ENCODE results near the gene FBXO15. TPM values are rescaled to one million over a fixed set of nuclear protein-coding genes. Genes with fewer than 3 reads are reported as not detected.

Gene FBXO15
- total RNA-seq, 1 donor from 2014 or later, result not detected

DNA sequence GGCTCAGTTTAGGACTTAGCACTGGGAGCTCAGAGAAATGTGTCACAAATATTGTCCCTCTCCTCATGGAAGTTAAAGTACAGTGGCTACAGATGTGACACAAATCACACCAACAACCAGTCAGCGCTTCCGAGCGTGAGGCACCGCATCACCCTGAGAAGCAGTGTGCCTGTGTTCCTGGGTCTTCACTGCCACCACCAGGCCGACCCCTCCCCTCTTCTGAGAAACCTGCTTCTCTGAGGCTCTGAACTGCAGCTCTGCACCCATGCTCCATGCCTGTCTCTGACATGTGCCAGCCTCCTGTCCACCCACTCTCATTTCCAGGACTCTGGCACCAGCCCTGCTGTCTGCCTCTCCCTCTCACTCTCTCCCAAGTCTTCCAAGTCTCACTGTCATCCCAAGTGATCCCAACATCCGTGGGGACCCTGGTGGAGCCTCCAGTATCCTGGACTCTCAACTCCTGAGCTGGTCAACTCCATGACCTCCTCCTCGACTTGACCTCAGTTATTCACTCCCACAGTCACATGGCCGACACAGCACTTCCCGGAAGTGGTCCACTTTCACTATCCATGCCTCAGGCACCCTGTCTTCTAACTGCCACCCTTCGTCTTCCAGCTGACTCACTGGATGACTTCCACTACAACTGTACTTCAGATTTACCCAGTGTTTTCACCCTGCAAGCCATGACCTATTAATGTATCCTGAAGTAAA is 73.5 kb downstream of the FBXO15 start:
- TF ChIP-seq POLR2A (IDR thresholded peaks at IDR 0.05), result no peak
- no peak for TF ChIP-seq POLR2AphosphoS5 (IDR thresholded peaks at IDR 0.05; ENCODE audit: insufficient read depth in 1 of 2, low read depth in 1 of 2)
- TF ChIP-seq, protein P1, sequence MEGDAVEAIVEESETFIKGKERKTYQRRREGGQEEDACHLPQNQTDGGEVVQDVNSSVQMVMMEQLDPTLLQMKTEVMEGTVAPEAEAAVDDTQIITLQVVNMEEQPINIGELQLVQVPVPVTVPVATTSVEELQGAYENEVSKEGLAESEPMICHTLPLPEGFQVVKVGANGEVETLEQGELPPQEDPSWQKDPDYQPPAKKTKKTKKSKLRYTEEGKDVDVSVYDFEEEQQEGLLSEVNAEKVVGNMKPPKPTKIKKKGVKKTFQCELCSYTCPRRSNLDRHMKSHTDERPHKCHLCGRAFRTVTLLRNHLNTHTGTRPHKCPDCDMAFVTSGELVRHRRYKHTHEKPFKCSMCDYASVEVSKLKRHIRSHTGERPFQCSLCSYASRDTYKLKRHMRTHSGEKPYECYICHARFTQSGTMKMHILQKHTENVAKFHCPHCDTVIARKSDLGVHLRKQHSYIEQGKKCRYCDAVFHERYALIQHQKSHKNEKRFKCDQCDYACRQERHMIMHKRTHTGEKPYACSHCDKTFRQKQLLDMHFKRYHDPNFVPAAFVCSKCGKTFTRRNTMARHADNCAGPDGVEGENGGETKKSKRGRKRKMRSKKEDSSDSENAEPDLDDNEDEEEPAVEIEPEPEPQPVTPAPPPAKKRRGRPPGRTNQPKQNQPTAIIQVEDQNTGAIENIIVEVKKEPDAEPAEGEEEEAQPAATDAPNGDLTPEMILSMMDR (IDR thresholded peaks at IDR 0.05), result no peak
- Histone ChIP-seq H3K27me3 (no peaks in the 10 kb centered on the region), H3K36me3 (no peaks in the 10 kb centered on the region), H3K4me3 (no peak overlapping the region), H3K4me1 (no peaks in the 10 kb centered on the region), H3K27ac (no peak overlapping the region), H3K9me3 (no peaks in the 10 kb centered on the region)
- DNase-seq (ENCODE audit: extremely low spot score in 2 of 2), result no peak
- intact Hi-C loops (cut with DNase I), result no loop called here

DNA sequence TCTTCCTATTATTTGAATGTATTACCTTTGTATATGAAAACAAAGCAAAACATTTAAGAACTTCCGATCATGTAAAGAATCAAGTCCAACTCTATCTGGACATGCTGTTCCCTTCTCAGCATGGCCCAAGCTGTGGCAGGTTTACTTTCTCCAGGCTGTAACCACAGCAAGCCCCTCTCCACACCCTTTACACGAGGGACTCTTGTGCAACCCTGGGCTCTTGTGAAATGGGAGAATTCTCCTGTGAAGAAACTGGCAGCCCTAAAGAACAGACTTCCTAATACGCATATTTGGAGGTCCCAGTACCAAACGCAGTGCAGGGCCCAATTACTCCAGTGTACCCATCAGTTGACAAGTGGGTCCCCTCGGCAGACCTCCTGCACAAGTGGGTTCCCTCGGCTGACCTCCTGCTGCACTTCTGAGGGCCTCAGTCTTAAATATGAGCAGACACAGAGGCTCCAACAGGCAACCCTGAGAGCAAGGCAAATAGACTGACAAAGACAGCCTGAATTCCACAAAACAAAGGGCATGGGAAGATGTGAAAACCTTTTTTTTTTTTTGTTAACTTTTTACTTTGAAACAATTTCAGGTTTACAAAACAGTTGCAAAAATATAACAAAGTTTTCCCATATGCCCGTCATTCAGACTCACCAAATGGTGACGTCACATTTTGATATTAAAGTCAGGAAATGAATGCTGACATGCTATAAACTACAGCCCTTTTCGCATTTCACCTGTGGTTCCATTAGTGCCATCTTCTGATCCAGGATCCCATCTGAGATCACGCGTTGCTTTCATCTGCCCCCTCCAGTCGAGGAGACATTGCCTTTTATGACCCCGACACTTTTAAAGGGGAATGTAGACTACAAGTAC is 78.2 kb downstream of the FBXO15 start:
- no peaks in the 10 kb centered on the region for H3K27me3 ChIP-seq
- H3K27ac ChIP-seq, result no peak overlapping the region
- intact Hi-C loops (cut with DNase I), result no loop called here
- H3K36me3 ChIP-seq, result no peaks in the 10 kb centered on the region
- no peaks in the 10 kb centered on the region for H3K9me3 ChIP-seq
- no peak for DNase-seq (ENCODE audit: extremely low spot score in 2 of 2)
- H3K4me1 ChIP-seq, result no peaks in the 10 kb centered on the region
- H3K4me3 ChIP-seq, result no peak overlapping the region
- TF ChIP-seq, protein P1 (IDR thresholded peaks at IDR 0.05), result no peak
- TF ChIP-seq POLR2A (IDR thresholded peaks at IDR 0.05), result no peak

DNA sequence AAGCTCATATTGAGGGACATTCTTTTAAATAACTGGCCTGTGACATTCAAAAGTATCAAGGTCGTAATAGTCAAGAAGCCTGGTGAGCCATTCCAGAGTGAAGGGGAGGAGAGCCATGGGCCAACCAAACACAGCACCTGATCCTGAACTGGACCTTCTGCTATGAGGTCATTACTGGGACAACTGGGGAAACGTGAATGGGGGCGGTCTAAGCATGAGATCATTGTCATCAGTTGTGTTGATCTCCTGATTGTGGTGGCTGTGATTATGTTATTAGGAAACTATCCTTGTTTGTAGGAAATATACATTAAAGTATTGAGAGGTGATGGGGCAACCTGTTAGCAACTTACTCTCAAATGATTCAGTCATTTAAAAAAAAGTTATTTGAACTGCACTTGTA is 79.3 kb downstream of the FBXO15 start:
- Histone ChIP-seq H3K9me3 (no peaks in the 10 kb centered on the region), H3K27ac (no peak overlapping the region), H3K27me3 (no peaks in the 10 kb centered on the region), H3K4me3 (no peak overlapping the region), H3K4me1 (no peaks in the 10 kb centered on the region), H3K36me3 (no peaks in the 10 kb centered on the region)
- DNase-seq (ENCODE audit: extremely low spot score in 2 of 2), result no peak
- intact Hi-C loops (cut with DNase I), result no loop called here
- TF ChIP-seq POLR2A (IDR thresholded peaks at IDR 0.05) (no peak), POLR2AphosphoS5 (IDR thresholded peaks at IDR 0.05; ENCODE audit: insufficient read depth in 1 of 2, low read depth in 1 of 2) (no peak)
- TF ChIP-seq, protein P1 (IDR thresholded peaks at IDR 0.05), result no peak

DNA sequence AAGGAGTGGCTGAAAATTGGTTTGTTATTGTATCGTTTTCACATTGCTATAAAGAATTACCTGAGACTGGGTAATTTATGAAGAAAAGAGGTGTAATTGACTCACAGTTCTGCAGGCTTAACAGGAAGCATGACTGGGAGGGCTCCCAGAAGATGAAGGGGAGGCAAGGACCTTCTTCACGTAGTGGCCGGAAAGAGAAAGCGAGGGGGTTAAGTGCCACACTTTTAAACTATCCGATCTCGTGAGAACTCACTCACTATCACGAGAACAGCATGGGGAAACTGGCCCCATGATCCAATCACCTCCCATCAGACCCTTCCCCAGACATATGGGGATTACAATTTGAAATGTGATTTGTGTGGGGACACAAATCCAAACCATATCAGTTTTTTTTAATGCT is 81.6 kb downstream of the FBXO15 start:
- Histone ChIP-seq H3K36me3 (no peaks in the 10 kb centered on the region), H3K27ac (no peak overlapping the region), H3K9me3 (no peaks in the 10 kb centered on the region), H3K4me3 (no peak overlapping the region), H3K4me1 (no peaks in the 10 kb centered on the region), H3K27me3 (no peaks in the 10 kb centered on the region)
- no peak for DNase-seq (ENCODE audit: extremely low spot score in 2 of 2)
- intact Hi-C loops (cut with DNase I), result no loop called here
- TF ChIP-seq POLR2A (IDR thresholded peaks at IDR 0.05) (no peak), POLR2AphosphoS5 (IDR thresholded peaks at IDR 0.05; ENCODE audit: insufficient read depth in 1 of 2, low read depth in 1 of 2) (no peak)
- TF ChIP-seq, protein P1 (IDR thresholded peaks at IDR 0.05), result no peak

DNA sequence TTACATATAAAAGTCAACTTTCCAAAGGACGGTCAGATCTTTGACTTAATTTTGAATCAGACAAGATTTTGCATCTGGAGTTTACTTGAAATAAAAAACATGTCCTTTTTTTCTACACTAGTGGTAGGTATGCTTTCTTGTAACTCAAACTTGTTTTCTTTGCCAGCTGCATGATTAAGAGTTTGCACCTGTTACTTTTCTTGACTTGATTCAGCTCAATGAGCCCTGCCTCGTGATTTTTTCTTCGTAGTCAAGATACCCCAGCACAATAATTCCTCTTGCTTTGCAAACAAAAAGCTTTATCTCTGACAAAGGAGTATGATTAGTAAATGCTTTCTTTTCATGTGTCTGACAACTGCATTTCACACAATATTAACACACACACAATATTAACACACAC is 82.3 kb downstream of the FBXO15 start:
- Histone ChIP-seq H3K27ac (no peak overlapping the region), H3K9me3 (no peaks in the 10 kb centered on the region), H3K4me3 (no peak overlapping the region), H3K27me3 (no peaks in the 10 kb centered on the region), H3K36me3 (no peaks in the 10 kb centered on the region), H3K4me1 (no peaks in the 10 kb centered on the region)
- TF ChIP-seq POLR2A (IDR thresholded peaks at IDR 0.05), result no peak
- TF ChIP-seq, protein P1 (IDR thresholded peaks at IDR 0.05), result no peak
- no peak for TF ChIP-seq POLR2AphosphoS5 (IDR thresholded peaks at IDR 0.05; ENCODE audit: insufficient read depth in 1 of 2, low read depth in 1 of 2)
- intact Hi-C loops (cut with DNase I), result no loop called here
- DNase-seq (ENCODE audit: extremely low spot score in 2 of 2), result no peak

Data from vagina (tissue), 2 donors.